ENCODE data around the gene POLA1.

GRCh38 chrX:24782011-24782410, 88.3 kb downstream of the POLA1 start:
- TF ChIP-seq CTCF (IDR thresholded peaks at IDR 0.05) (no peak), POLR2A (IDR thresholded peaks at IDR 0.05) (no peak)

Measured in adrenal gland (tissue), 5 donors.